ENCODE measurements around the gene KLHL8.

DNA sequence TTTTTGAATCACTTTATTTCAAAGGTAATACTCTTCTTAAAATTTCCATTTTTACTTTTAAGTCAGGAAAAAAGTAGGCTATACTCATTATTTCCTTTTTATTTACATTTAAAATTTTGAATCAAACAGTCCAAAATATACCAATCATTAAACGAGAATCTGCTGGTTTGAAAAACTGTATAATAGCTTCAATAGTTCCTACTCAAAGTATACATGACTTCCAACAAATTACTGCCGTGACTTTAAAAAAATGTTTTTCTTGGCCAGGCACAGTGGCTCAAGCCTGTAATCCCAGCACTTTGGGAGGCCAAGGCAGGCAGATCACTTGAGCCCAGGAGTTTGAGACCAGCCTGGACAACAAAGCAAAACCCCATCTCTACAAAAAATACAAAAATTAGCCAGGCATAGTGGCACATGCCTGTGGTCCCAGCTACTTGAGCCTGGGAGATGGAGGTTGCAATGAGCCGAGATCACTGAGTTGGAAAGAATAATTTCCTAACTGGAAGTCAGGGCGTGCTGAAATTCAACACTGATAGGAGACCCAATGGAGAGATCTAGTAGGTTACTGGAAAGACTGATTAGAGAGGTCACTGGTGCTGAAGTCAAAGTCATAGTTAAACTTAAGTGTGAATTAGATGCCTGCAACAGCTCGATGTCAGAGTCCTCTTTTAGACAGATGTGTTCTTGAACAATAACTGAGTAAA is 9.0 kb downstream of the KLHL8 start:
- no peak for TF ChIP-seq POLR2A (IDR thresholded peaks at IDR 0.05; ENCODE audit: low read length)
- no peak for TF ChIP-seq GATA1 (IDR thresholded peaks at IDR 0.05; ENCODE audit: low read depth, low read length)

Data from erythroblast (primary cell).